Small intestine (tissue), 7 donors: ENCODE data around the gene PTPRE. TPM values are rescaled to one million over a fixed set of nuclear protein-coding genes. Genes with fewer than 3 reads are reported as not detected.

ENCODE experiments used
- DNase-seq, 2 donors: peaks; one replicate each; pipeline versions ENCODE4 v3.0.0 to v3.0.0-alpha.2; 2013
- FAIRE-seq: peaks from 2 replicates; lab custom pipeline; 2012; peaks lifted over from hg19 to GRCh38; lab: Jason Lieb, UNC
- H3K27ac ChIP-seq, 3 donors: one replicate each; pipeline ENCODE4 v1.5.1; 2013; ENCODE audit warnings: low read length in 2 of 3, mild to moderate bottlenecking in 2 of 3, control low read depth in 1 of 3, inconsistent platforms in 1 of 3, low read depth in 1 of 3, moderate library complexity in 1 of 3
- H3K27me3 ChIP-seq, 3 donors: one replicate each; pipeline ENCODE4 v1.6.1; 2013; ENCODE audit warnings: low read length in 3 of 3, inconsistent platforms in 1 of 3; ENCODE audit not compliant: control insufficient read depth in 3 of 3, insufficient read depth in 3 of 3
- H3K36me3 ChIP-seq, 3 donors: one replicate each; pipeline ENCODE4 v1.6.1; 2013; ENCODE audit warnings: low read length in 3 of 3, inconsistent platforms in 1 of 3, low read depth in 1 of 3, mild to moderate bottlenecking in 1 of 3, moderate library complexity in 1 of 3; ENCODE audit not compliant: control insufficient read depth in 3 of 3, insufficient read depth in 2 of 3
- H3K4me1 ChIP-seq, 3 donors: one replicate each; pipeline ENCODE4 v1.6.1; 2013; ENCODE audit warnings: low read length in 2 of 3, inconsistent platforms in 1 of 3, low read depth in 1 of 3, mild to moderate bottlenecking in 1 of 3, moderate library complexity in 1 of 3; ENCODE audit not compliant: control insufficient read depth in 3 of 3, insufficient read depth in 2 of 3
- H3K4me3 ChIP-seq, 3 donors: one replicate each; pipeline ENCODE4 v1.5.1; 2013; ENCODE audit warnings: low read length in 3 of 3, control low read depth in 1 of 3, inconsistent platforms in 1 of 3, low read depth in 1 of 3, mild to moderate bottlenecking in 1 of 3, moderate library complexity in 1 of 3
- H3K9me3 ChIP-seq, 2 donors: one replicate each; pipeline ENCODE4 v1.6.1; 2013; ENCODE audit warnings: low read depth in 1 of 2, low read length in 1 of 2; ENCODE audit not compliant: control insufficient read depth in 2 of 2, insufficient read depth in 1 of 2
- WGBS, 3 donors: extraction: QIAGEN DNeasy Blood & Tissue Kit; methylation state at CpG; one replicate each; pipeline ENCODE4 v1.1.7; 2013; 5-methylcytosine and 5-hydroxymethylcytosine counted together
- polyA plus RNA-seq, 4 donors: library from polyadenylated mRNA; stranded (reverse) in 3 of 4; unstranded in 1 of 4; fragments of 200-250 nt in 3 of 4; fragments of 120-200 nt in 1 of 4; gene quantifications; one replicate each; pipeline versions ENCODE4 v1.2.1 to v1.2.3, GENCODE V29; 2013
- donor health status: healthy with polysubstance abuse.
- donor health status: control.
- donor health status: control.
- donor health status: Bipolar disorder and iron deficiency.
- donor health status: healthy.

Gene PTPRE
- polyA plus RNA-seq, 4 donors = 2.7 to 21.0 (median 6.2) TPM

GRCh38 chr10:128048819-128049210 is 141.9 kb downstream of the PTPRE start:
- peak overlapping the region in 2 of 3 donors; percentile 75 to 92 for H3K27ac ChIP-seq

DNA sequence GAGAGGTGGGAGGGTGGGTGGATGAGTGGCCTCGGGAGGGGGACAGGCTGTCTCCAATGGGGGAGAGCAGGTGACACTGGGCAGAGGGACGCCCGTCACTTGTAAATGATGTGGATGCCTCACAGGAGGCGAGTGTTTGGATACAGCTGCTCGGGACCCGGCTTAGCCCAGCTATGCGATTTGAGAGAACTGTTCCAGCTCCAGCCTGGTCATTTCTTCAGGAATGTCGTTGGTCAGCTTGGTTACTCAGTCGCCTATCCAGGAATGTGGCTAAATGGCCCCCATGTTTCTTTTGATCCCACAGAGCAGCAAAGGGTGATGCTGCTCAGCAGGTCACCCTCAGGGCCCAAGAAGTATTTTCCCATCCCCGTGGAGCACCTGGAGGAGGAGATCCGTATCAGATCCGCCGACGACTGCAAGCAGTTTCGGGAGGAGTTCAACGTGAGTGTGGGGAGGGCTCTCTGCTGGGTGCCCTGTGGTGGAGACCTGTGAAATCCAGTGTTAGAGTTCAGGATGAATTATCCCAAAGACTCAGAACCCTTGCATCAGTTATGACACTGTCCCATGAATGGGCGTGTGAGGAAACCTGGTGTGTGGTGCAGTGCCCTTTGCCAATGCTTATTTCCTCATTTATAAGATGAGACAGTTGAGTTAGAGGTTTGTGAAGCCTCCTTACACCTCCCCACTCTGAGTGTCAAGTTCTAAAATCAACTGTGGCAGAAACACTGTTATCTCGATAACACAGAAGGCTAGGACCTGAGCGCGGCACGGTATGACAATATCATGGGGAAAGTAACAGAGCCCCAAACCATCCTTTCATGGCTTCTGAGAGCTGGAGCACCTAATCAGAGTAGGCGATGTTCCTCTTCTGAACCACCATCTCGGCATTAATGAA is 142.6 kb downstream of the PTPRE start:
- Histone ChIP-seq H3K9me3 (no peaks in the 10 kb centered on the region), H3K4me1 (peaks cover 4 to 14% (median 5%) of the 10 kb centered on the region in 3 donors), H3K27me3 (no peaks in the 10 kb centered on the region), H3K36me3 (peaks cover 0 to 38% (median 0%) of the 10 kb centered on the region in 3 donors), H3K27ac (peak overlapping the region in 1 of 3 donors; percentile 92), H3K4me3 (no peak overlapping the region)
- 87 to 95% (median 94%) methylated on average over 23 of the region's 23 CpGs for WGBS, 3 donors
- DNase-seq (no peak), FAIRE-seq (no peak)

More at GRCh38 chr10:128048819-128049210, 141.9 kb downstream of the PTPRE start:
- H3K27me3 ChIP-seq = no peaks in the 10 kb centered on the region
- FAIRE-seq = no peak
- H3K4me1 ChIP-seq = peaks cover 4 to 14% (median 5%) of the 10 kb centered on the region in 3 donors
- H3K9me3 ChIP-seq = no peaks in the 10 kb centered on the region
- no peak for DNase-seq
- peak overlapping the region in 1 of 3 donors; percentile 8 for H3K4me3 ChIP-seq
- H3K36me3 ChIP-seq = peaks cover 0 to 34% (median 0%) of the 10 kb centered on the region in 3 donors
- 74 to 82% (median 76%) methylated on average over 6 of the region's 6 CpGs for WGBS, 3 donors

DNA sequence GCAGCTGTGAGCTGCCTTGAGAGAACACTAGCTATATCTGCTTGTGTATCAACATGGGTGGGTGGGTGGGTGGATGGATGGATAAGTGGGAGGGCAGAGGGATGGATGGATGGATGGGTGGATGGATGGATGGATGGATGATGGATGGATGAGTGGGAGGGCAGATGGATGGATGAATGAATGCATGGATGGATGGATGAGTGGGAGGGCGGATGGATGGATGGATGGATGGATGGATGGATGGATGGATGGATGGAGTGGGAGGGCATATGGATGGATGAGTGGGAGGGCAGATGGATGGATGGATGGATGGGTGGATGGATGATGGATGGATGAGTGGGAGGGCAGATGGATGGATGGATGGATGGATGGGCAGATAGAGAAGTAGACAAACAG is 143.2 kb downstream of the PTPRE start:
- peaks cover 0 to 45% (median 0%) of the 10 kb centered on the region in 3 donors for H3K36me3 ChIP-seq
- peak overlapping the region in 1 of 3 donors; percentile 32 for H3K27ac ChIP-seq
- H3K9me3 ChIP-seq = no peaks in the 10 kb centered on the region
- peaks cover 4 to 14% (median 5%) of the 10 kb centered on the region in 3 donors for H3K4me1 ChIP-seq
- no peaks in the 10 kb centered on the region for H3K27me3 ChIP-seq
- H3K4me3 ChIP-seq = no peak overlapping the region
- WGBS, 3 donors = 69 to 86% (median 83%) methylated on average over 1 of the region's 1 CpG
- DNase-seq (no peak), FAIRE-seq (no peak)

DNA sequence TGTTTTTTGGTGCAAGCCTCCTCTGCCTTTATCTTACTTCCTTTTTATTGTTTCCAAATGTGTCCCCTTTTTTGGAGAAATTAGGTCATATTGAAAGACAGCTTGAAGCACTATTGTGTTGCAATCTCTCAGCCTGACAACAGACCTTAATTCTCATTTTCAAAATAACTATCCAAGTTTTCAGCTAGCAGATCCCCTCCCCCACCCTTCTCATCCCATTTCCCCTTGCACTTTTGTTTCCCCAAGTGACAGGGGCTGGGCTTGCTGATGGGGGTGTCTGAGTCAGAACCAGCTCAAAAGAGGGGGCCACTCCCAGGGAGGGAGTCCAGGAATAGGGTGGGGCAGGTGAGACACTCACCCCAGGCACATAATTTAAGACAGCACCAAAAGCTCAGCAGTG is 144.0 kb downstream of the PTPRE start:
- H3K36me3 ChIP-seq = peaks cover 0 to 51% (median 0%) of the 10 kb centered on the region in 3 donors
- no peaks in the 10 kb centered on the region for H3K27me3 ChIP-seq
- FAIRE-seq (no peak), DNase-seq (no peak)
- no peak overlapping the region for H3K27ac ChIP-seq
- no peak overlapping the region for H3K4me3 ChIP-seq
- no peaks in the 10 kb centered on the region for H3K9me3 ChIP-seq
- peaks cover 4 to 14% (median 5%) of the 10 kb centered on the region in 3 donors for H3K4me1 ChIP-seq

DNA sequence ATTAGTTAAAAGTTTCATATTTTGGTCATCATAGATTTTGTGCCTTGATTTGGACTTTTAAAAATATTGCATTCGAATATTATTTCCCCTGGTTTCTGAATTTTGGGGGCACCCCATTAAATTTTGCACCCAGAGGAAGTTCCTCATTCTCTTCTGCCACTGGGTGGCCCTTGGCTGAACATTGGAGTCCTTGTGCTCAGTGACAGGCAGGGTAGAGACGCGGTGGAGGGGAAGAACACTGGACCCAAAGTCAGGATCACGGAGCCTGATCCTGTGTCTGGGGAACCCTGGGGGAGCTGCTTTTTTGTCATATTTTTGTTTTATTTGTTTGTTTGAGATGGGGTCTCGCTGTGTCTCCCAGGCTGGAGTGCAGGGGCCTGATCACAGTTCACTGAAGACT is 144.6 kb downstream of the PTPRE start:
- peak overlapping the region in 1 of 3 donors; percentile 36 for H3K27ac ChIP-seq
- FAIRE-seq (no peak), DNase-seq (no peak)
- no peak overlapping the region for H3K4me3 ChIP-seq
- no peaks in the 10 kb centered on the region for H3K9me3 ChIP-seq
- peaks cover 4 to 12% (median 4%) of the 10 kb centered on the region in 3 donors for H3K4me1 ChIP-seq
- no peaks in the 10 kb centered on the region for H3K27me3 ChIP-seq
- WGBS, 3 donors = 79 to 97% (median 94%) methylated on average over 5 of the region's 5 CpGs
- H3K36me3 ChIP-seq = peaks cover 0 to 56% (median 0%) of the 10 kb centered on the region in 3 donors

- 93 to 96% (median 95%) methylated on average over 7 of the region's 7 CpGs for WGBS, 3 donors
- no peaks in the 10 kb centered on the region for H3K27me3 ChIP-seq
- peaks cover 0 to 57% (median 2%) of the 10 kb centered on the region in 3 donors for H3K36me3 ChIP-seq
- H3K27ac ChIP-seq = no peak overlapping the region
- H3K4me3 ChIP-seq = no peak overlapping the region
- no peaks in the 10 kb centered on the region for H3K9me3 ChIP-seq
- FAIRE-seq (no peak), DNase-seq (no peak)
- H3K4me1 ChIP-seq = peaks cover 0 to under 1% (median 0%) of the 10 kb centered on the region in 3 donors
Measured at GRCh38 chr10:128052696-128053095, 145.8 kb downstream of the PTPRE start.

GRCh38 chr10:128053356-128053755 is 146.5 kb downstream of the PTPRE start:
- H3K27me3 ChIP-seq = no peaks in the 10 kb centered on the region
- FAIRE-seq (no peak), DNase-seq (no peak)
- WGBS, 3 donors = 89 to 94% (median 91%) methylated on average over 7 of the region's 7 CpGs
- no peak overlapping the region for H3K27ac ChIP-seq
- H3K9me3 ChIP-seq = no peaks in the 10 kb centered on the region
- H3K36me3 ChIP-seq = peaks cover 0 to 61% (median 7%) of the 10 kb centered on the region in 3 donors
- no peak overlapping the region for H3K4me3 ChIP-seq
- H3K4me1 ChIP-seq = no peaks in the 10 kb centered on the region

GRCh38 chr10:128054163-128054970 is 147.5 kb downstream of the PTPRE start:
- Histone ChIP-seq H3K27ac (no peak overlapping the region), H3K9me3 (no peaks in the 10 kb centered on the region), H3K4me1 (no peaks in the 10 kb centered on the region), H3K4me3 (no peak overlapping the region), H3K36me3 (peaks cover 0 to 60% (median 9%) of the 10 kb centered on the region in 3 donors), H3K27me3 (no peaks in the 10 kb centered on the region)
- no peak for FAIRE-seq
- WGBS, 3 donors = 87 to 90% (median 89%) methylated on average over 16 of the region's 16 CpGs
- DNase-seq = no peak
